Measurements from ENCODE around the gene PPP2R2C. TPM values are rescaled to one million over a fixed set of nuclear protein-coding genes. Genes with fewer than 3 reads are reported as not detected.

The PPP2R2C gene
- total and polyA plus RNA-seq, 10 of the 15 experiments (the other 5 are each of a cell fraction or from before 2014, with no cell fraction given): 0.13 to 0.15 TPM; not detected in 8

DNA sequence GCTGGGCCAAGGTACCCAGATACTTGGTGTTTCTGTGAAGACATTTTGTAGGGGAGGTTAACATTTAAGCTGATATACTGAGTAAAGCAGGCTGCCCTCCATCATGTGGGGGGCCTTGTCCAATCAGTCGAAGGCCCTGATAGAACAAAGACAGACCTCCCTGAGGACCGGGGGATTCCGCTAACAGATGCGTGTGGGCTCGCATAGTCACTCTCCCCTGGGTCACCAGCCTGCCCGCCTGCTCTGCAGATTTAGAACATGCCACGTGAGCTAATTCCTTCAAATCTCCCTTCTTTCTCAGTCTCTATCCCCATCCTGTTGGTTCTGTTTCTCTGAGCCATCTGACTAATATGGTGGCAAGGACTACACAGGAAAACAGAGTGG, 142.0 kb downstream of the PPP2R2C start:
- in situ Hi-C loops (cut with MboI) (no loop called here), intact Hi-C loops (cut with micrococcal nuclease; ENCODE audit: unreplicated experiment) (no loop called here)
- Histone ChIP-seq H3K4me2 (ENCODE audit: control insufficient read depth, insufficient read depth) (no peak overlapping the region), H3K79me2 (ENCODE audit: control insufficient read depth, insufficient read depth, low read length) (no peaks in the 10 kb centered on the region), H3K9ac (ENCODE audit: control insufficient read depth, insufficient read depth, low read length) (no peak overlapping the region), H3K4me1 (ENCODE audit: control insufficient read depth, insufficient read depth, low read length) (no peaks in the 10 kb centered on the region; the same call in 1 of the 2 replicates), H3K36me3 (ENCODE audit: control insufficient read depth in 2 of 2, insufficient read depth in 2 of 2, low read length in 1 of 2) (no peaks in the 10 kb centered on the region), H4K20me1 (ENCODE audit: control insufficient read depth, insufficient read depth) (no peaks in the 10 kb centered on the region), H2AFZ (ENCODE audit: control insufficient read depth, low read depth, low read length) (no peak overlapping the region), H3K27ac (ENCODE audit: control insufficient read depth, insufficient read depth) (no peak overlapping the region), H3K4me3 (no peak overlapping the region), H3K27me3 (replicated peaks in 1 of 2; ENCODE audit: control insufficient read depth in 2 of 2, insufficient read depth in 2 of 2, low read length in 1 of 2) (peaks cover 0 to 2% of the 10 kb centered on the region in 2 experiments; a peak in 1 of 4 replicates), H3K9me3 (replicated peaks; ENCODE audit: control insufficient read depth, insufficient read depth, low read length) (no peaks in the 10 kb centered on the region; the same call in 2 of the 3 replicates)
- POLR2A ChIA-PET: interaction anchor here (1.1 kb wide), 1 partner anchor 81 kb away, joined by 3 read pairs; no protein-coding TSS in a partner anchor
- no TSS peak for BruUV-seq (replicated peaks)
- SMC1A ChIA-PET (ENCODE audit: uncharacterized antibody, unreplicated experiment): interaction anchor here (0.9 to 5.8 kb wide), 10 partner anchors 51 to 536 kb away, joined by 3 to 78 read pairs (median 5); no protein-coding TSS in a partner anchor
- TF ChIP-seq USF1 (IDR thresholded peaks at IDR 0.05; ENCODE audit: borderline replicate concordance, extremely low read length, insufficient read depth, low read depth, low read length): no peak
- peak; percentile 17 for TF ChIP-seq MEF2B (IDR thresholded peaks at IDR 0.05; ENCODE audit: partially characterized antibody, poor library complexity, severe bottlenecking)
- TF ChIP-seq, protein P1, sequence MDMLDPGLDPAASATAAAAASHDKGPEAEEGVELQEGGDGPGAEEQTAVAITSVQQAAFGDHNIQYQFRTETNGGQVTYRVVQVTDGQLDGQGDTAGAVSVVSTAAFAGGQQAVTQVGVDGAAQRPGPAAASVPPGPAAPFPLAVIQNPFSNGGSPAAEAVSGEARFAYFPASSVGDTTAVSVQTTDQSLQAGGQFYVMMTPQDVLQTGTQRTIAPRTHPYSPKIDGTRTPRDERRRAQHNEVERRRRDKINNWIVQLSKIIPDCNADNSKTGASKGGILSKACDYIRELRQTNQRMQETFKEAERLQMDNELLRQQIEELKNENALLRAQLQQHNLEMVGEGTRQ (IDR thresholded peaks at IDR 0.05; ENCODE audit: borderline replicate concordance, low read depth, low read length): peak; percentile 18; the same call in 1 of the 2 replicates
- TF ChIP-seq BHLHE40 (IDR thresholded peaks at IDR 0.05; ENCODE audit: borderline replicate concordance in 1 of 2, low read depth in 2 of 2, low read length in 1 of 2): peak in 1 of 2 experiments; percentile 18; a peak in 1 of 4 replicates
- TF ChIP-seq EP300 (IDR thresholded peaks at IDR 0.05; ENCODE audit: borderline replicate concordance in 1 of 2, control insufficient read depth in 1 of 2, low read depth in 2 of 2, low read length in 2 of 2): no peak
- TF ChIP-seq CTCF (IDR thresholded peaks at IDR 0.05 in 2 of 3, conservative IDR thresholded peaks at IDR 0.05 in 1 of 3; ENCODE audit: control insufficient read depth in 2 of 3, extremely low read depth in 1 of 3, insufficient read depth in 1 of 3, low read depth in 3 of 3, low read length in 3 of 3): 0 out of 6 replicates have a peak, but pooled peaks of 1 of the 3 experiments have one; percentile 4
- DNase-seq (ENCODE audit: low read depth, low spot score) (no peak), FAIRE-seq (no peak), ATAC-seq (peak; percentile 33)
- CTCF ChIA-PET: interaction anchor here (0.6 to 20.1 kb wide), 20 partner anchors 9 to 400 kb away, joined by 3 to 469 read pairs (median 4); partner anchors contain the start of genes MAN2B2 and WFS1
- RAD21 ChIA-PET (ENCODE audit: unreplicated experiment): interaction anchor here (1.0 to 8.5 kb wide), 10 partner anchors 10 to 332 kb away, joined by 3 to 222 read pairs (median 6); partner anchors contain the start of genes MAN2B2 and WFS1
- 20% methylated on average over 7 of the region's 7 CpGs for WGBS (ENCODE audit: insufficient coverage, insufficient replicate concordance, low lambda C conversion rate, missing lambda C conversion rate)

Measured in GM12878 (cell line).